ENCODE data around the gene RACGAP1.
A peak's percentile ranks its signal among the peaks of the same experiment; 100 is the strongest.

RACGAP1 gene

DNA sequence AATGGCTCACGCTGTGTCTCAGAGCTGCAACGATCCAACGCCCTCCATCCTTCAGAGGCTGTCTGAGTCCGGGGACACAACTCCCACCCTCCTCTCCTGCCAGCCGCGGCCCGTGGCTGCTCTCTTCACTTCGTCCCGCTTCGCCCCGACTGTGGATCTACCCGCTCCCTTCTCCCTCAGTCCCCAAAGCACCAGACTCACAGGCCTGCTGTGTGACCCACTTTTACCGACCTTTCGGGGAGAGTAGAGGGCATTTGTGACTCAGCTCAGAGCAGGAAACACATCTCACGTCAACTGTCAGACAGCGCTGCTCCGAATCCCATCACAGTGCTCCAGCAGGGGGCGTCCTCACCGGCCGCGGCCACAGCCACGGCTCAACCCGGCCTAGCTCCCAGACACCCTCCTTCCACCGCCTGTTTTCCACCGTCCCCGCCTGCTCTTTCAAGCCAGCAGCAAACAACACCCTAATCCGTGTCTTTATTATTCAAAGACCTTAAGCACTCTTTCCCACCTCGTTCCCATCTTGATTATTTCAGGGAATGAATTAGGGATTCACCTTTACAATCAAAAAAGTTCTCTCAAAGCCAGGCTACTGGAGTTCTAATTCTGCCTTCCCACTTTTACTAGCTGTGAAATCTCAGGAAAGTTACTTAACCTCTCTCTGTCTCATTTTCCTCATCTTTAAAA is 79.8 kb downstream of the RACGAP1 start:
- H3K79me2 ChIP-seq (ENCODE audit: insufficient read depth, low read length), result no peaks in the 10 kb centered on the region
- no peak overlapping the region for H3K27ac ChIP-seq (ENCODE audit: low read depth, low read length, poor library complexity, severe bottlenecking)

DNA sequence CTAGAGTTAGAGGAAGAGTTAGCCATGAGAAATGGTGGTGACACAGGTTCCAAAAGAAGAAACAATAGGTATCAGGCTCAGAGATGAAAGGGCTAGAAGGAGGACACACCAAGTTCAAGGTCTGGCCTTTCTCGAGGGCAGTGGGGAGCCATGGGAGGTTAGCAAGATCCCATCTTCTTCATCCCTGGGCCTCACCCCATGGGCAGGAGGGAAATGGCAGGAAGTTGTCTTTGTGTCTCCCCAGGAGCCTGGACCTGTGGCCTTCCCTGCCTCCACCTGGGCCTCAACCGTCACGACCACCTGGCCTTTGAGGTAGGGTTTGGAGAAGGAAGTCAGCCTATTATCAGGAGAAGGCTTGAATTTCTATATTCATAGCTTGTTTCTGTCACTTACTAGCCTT is 80.6 kb downstream of the RACGAP1 start:
- TF ChIP-seq, protein P1, sequence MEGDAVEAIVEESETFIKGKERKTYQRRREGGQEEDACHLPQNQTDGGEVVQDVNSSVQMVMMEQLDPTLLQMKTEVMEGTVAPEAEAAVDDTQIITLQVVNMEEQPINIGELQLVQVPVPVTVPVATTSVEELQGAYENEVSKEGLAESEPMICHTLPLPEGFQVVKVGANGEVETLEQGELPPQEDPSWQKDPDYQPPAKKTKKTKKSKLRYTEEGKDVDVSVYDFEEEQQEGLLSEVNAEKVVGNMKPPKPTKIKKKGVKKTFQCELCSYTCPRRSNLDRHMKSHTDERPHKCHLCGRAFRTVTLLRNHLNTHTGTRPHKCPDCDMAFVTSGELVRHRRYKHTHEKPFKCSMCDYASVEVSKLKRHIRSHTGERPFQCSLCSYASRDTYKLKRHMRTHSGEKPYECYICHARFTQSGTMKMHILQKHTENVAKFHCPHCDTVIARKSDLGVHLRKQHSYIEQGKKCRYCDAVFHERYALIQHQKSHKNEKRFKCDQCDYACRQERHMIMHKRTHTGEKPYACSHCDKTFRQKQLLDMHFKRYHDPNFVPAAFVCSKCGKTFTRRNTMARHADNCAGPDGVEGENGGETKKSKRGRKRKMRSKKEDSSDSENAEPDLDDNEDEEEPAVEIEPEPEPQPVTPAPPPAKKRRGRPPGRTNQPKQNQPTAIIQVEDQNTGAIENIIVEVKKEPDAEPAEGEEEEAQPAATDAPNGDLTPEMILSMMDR (IDR thresholded peaks at IDR 0.05; ENCODE audit: low read length), result no peak
- TF ChIP-seq EZH2 (IDR thresholded peaks at IDR 0.05; ENCODE audit: borderline replicate concordance, low read length), result no peak
- Histone ChIP-seq H2AFZ (ENCODE audit: low read length) (no peak overlapping the region), H3K79me2 (ENCODE audit: insufficient read depth, low read length) (no peaks in the 10 kb centered on the region), H3K9me2 (ENCODE audit: low read depth, low read length) (no peaks in the 10 kb centered on the region), H3K36me3 (ENCODE audit: insufficient read depth, low read length) (no peaks in the 10 kb centered on the region), H3K27ac (ENCODE audit: low read depth, low read length, poor library complexity, severe bottlenecking) (no peak overlapping the region), H3K4me1 (ENCODE audit: insufficient read depth, low read length, severe bottlenecking) (peaks cover 20% of the 10 kb centered on the region), H3K4me2 (ENCODE audit: low read length) (no peak overlapping the region), H3F3A (ENCODE audit: insufficient read depth, low read length) (no peaks in the 10 kb centered on the region), H3K9ac (ENCODE audit: low read length) (no peak overlapping the region), H3K27me3 (ENCODE audit: insufficient read depth, low read length) (no peaks in the 10 kb centered on the region; the same call in 1 of the 2 replicates), H3K9me3 (ENCODE audit: low read length) (no peaks in the 10 kb centered on the region), H4K20me1 (ENCODE audit: insufficient read depth, low read length) (no peaks in the 10 kb centered on the region), H3K4me3 (ENCODE audit: low read depth, low read length, poor library complexity, severe bottlenecking) (no peak overlapping the region)

More for the DNA sequence above, 79.8 kb downstream of the RACGAP1 start:
- H3K4me2 ChIP-seq (ENCODE audit: low read length), result peak overlapping the region; percentile 78
- no peaks in the 10 kb centered on the region for H3K9me3 ChIP-seq (ENCODE audit: low read length)
- peaks cover 20% of the 10 kb centered on the region for H3K4me1 ChIP-seq (ENCODE audit: insufficient read depth, low read length, severe bottlenecking)
- no peaks in the 10 kb centered on the region for H3K36me3 ChIP-seq (ENCODE audit: insufficient read depth, low read length)
- no peaks in the 10 kb centered on the region for H3K9me2 ChIP-seq (ENCODE audit: low read depth, low read length)
- no peaks in the 10 kb centered on the region for H4K20me1 ChIP-seq (ENCODE audit: insufficient read depth, low read length)
- no peak overlapping the region for H2AFZ ChIP-seq (ENCODE audit: low read length)
- no peaks in the 10 kb centered on the region for H3F3A ChIP-seq (ENCODE audit: insufficient read depth, low read length)
- TF ChIP-seq, protein P1 (IDR thresholded peaks at IDR 0.05; ENCODE audit: low read length), result peak; percentile 88
- no peak for TF ChIP-seq EZH2 (IDR thresholded peaks at IDR 0.05; ENCODE audit: borderline replicate concordance, low read length)
- H3K9ac ChIP-seq (ENCODE audit: low read length), result peak overlapping the region; percentile 54; the same call in 1 of the 2 replicates
- peak overlapping the region; percentile 55 for H3K4me3 ChIP-seq (ENCODE audit: low read depth, low read length, poor library complexity, severe bottlenecking)
- no peaks in the 10 kb centered on the region; the same call in 1 of the 2 replicates for H3K27me3 ChIP-seq (ENCODE audit: insufficient read depth, low read length)

DNA sequence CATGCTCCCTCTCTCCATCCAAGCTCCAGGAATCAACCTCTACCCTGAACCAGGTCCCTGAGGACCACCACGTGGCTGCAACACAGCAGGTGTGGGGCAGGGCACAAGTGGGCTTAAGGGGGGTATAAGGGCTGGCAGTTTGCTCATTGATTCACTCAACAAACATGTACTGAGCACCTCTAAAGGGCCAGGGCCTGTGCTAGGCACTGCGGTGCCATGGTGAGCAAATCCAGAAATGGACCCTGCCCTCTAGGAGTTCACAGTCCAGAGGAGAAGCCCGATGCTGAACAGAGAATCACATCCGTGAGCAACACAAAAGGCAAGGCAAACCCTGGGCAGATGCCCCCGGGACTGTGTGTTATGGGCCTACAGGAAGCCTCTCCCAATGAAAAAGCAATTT is 81.2 kb downstream of the RACGAP1 start:
- TF ChIP-seq, protein P1 (IDR thresholded peaks at IDR 0.05; ENCODE audit: low read length), result no peak
- TF ChIP-seq EZH2 (IDR thresholded peaks at IDR 0.05; ENCODE audit: borderline replicate concordance, low read length), result no peak
- no peak overlapping the region for H3K27ac ChIP-seq (ENCODE audit: low read depth, low read length, poor library complexity, severe bottlenecking)
- H2AFZ ChIP-seq (ENCODE audit: low read length), result no peak overlapping the region
- no peaks in the 10 kb centered on the region; the same call in 1 of the 2 replicates for H3K27me3 ChIP-seq (ENCODE audit: insufficient read depth, low read length)
- no peaks in the 10 kb centered on the region for H3K36me3 ChIP-seq (ENCODE audit: insufficient read depth, low read length)
- no peaks in the 10 kb centered on the region for H3K79me2 ChIP-seq (ENCODE audit: insufficient read depth, low read length)
- H3K9me2 ChIP-seq (ENCODE audit: low read depth, low read length), result no peaks in the 10 kb centered on the region
- H3F3A ChIP-seq (ENCODE audit: insufficient read depth, low read length), result no peaks in the 10 kb centered on the region
- no peak overlapping the region for H3K9ac ChIP-seq (ENCODE audit: low read length)
- peaks cover 20% of the 10 kb centered on the region for H3K4me1 ChIP-seq (ENCODE audit: insufficient read depth, low read length, severe bottlenecking)
- no peaks in the 10 kb centered on the region for H4K20me1 ChIP-seq (ENCODE audit: insufficient read depth, low read length)
- H3K9me3 ChIP-seq (ENCODE audit: low read length), result no peaks in the 10 kb centered on the region
- no peak overlapping the region for H3K4me2 ChIP-seq (ENCODE audit: low read length)
- no peak overlapping the region for H3K4me3 ChIP-seq (ENCODE audit: low read depth, low read length, poor library complexity, severe bottlenecking)
